HUES6 (cell line): ENCODE measurements around the gene PEX14.

Experiments
- H3K27ac ChIP-seq: 2 replicates; pipeline ENCODE4 v1.7.0; 2013; ENCODE audit warnings: low read depth, mild to moderate bottlenecking, low read length, inconsistent platforms
- H3K27me3 ChIP-seq: 2 replicates; pipeline ENCODE4 v1.6.1; 2013; ENCODE audit warnings: low read length; ENCODE audit not compliant: control insufficient read depth, insufficient read depth
- H3K36me3 ChIP-seq: 2 replicates; pipeline ENCODE4 v1.6.1; 2013; ENCODE audit warnings: low read length; ENCODE audit not compliant: control insufficient read depth, insufficient read depth
- H3K4me1 ChIP-seq: 2 replicates; pipeline ENCODE4 v1.6.1; 2013; ENCODE audit warnings: low read length; ENCODE audit not compliant: control insufficient read depth, insufficient read depth
- H3K4me3 ChIP-seq: 2 replicates; pipeline ENCODE4 v1.5.1; 2013; ENCODE audit warnings: low read depth, low read length
- H3K9ac ChIP-seq: one replicate; pipeline ENCODE4 v1.6.1; 2013; ENCODE audit warnings: mild to moderate bottlenecking, low read length
- H3K9me3 ChIP-seq: 2 replicates; pipeline ENCODE4 v1.6.1; 2013; ENCODE audit warnings: low read depth, low read length; ENCODE audit not compliant: control insufficient read depth, insufficient read depth

Gene PEX14

GRCh38 chr1:10647414-10648170 is 172.8 kb downstream of the PEX14 start:
- Histone ChIP-seq H3K27me3 (peaks cover 38% of the 10 kb centered on the region; the same call in 1 of the 2 replicates), H3K9me3 (no peaks in the 10 kb centered on the region)

GRCh38 chr1:10648689-10649516 is 174.2 kb downstream of the PEX14 start:
- Histone ChIP-seq H3K4me3 (peak overlapping the region; percentile 49), H3K36me3 (no peaks in the 10 kb centered on the region; the same call in 1 of the 2 replicates), H3K9me3 (no peaks in the 10 kb centered on the region), H3K27ac (no peak overlapping the region), H3K27me3 (peaks cover 38% of the 10 kb centered on the region; the same call in 1 of the 2 replicates), H3K4me1 (peaks cover 19% of the 10 kb centered on the region), H3K9ac (no peak overlapping the region)

More at GRCh38 chr1:10647414-10648170, 172.8 kb downstream of the PEX14 start:
- no peak overlapping the region for H3K4me3 ChIP-seq
- H3K27ac ChIP-seq: no peak overlapping the region
- H3K9ac ChIP-seq: no peak overlapping the region
- H3K36me3 ChIP-seq: no peaks in the 10 kb centered on the region
- H3K4me1 ChIP-seq: peaks cover 19% of the 10 kb centered on the region

GRCh38 chr1:10649517-10650201 is 174.9 kb downstream of the PEX14 start:
- Histone ChIP-seq H3K9ac (no peak overlapping the region), H3K36me3 (no peaks in the 10 kb centered on the region; the same call in 1 of the 2 replicates), H3K27ac (no peak overlapping the region), H3K4me1 (peaks cover 19% of the 10 kb centered on the region), H3K9me3 (no peaks in the 10 kb centered on the region), H3K4me3 (peak overlapping the region; percentile 49), H3K27me3 (peaks cover 38% of the 10 kb centered on the region; the same call in 1 of the 2 replicates)

GRCh38 chr1:10650556-10651388 is 176.0 kb downstream of the PEX14 start:
- no peak overlapping the region for H3K27ac ChIP-seq
- H3K4me3 ChIP-seq: peak overlapping the region; percentile 34; the same call in 1 of the 2 replicates
- H3K4me1 ChIP-seq: peaks cover 19% of the 10 kb centered on the region
- H3K9ac ChIP-seq: no peak overlapping the region
- no peaks in the 10 kb centered on the region for H3K9me3 ChIP-seq
- peaks cover 38% of the 10 kb centered on the region; the same call in 1 of the 2 replicates for H3K27me3 ChIP-seq
- no peaks in the 10 kb centered on the region; the same call in 1 of the 2 replicates for H3K36me3 ChIP-seq

- Histone ChIP-seq H3K9me3 (no peaks in the 10 kb centered on the region), H3K4me1 (peaks cover 15% of the 10 kb centered on the region), H3K27me3 (peaks cover 38% of the 10 kb centered on the region; the same call in 1 of the 2 replicates), H3K9ac (no peak overlapping the region), H3K36me3 (no peaks in the 10 kb centered on the region; the same call in 1 of the 2 replicates), H3K4me3 (peak overlapping the region; percentile 17; the same call in 1 of the 2 replicates), H3K27ac (no peak overlapping the region)
Observed at GRCh38 chr1:10651389-10651766, 176.6 kb downstream of the PEX14 start.

- Histone ChIP-seq H3K36me3 (no peaks in the 10 kb centered on the region; the same call in 1 of the 2 replicates), H3K27ac (no peak overlapping the region), H3K27me3 (peaks cover 38% of the 10 kb centered on the region; the same call in 1 of the 2 replicates), H3K4me3 (peak overlapping the region; percentile 17; the same call in 1 of the 2 replicates), H3K9ac (no peak overlapping the region), H3K4me1 (peaks cover 15% of the 10 kb centered on the region), H3K9me3 (no peaks in the 10 kb centered on the region)
Observed at GRCh38 chr1:10651793-10652192, 177.0 kb downstream of the PEX14 start.

- Histone ChIP-seq H3K36me3 (no peaks in the 10 kb centered on the region; the same call in 1 of the 2 replicates), H3K27ac (no peak overlapping the region), H3K27me3 (peaks cover 38% of the 10 kb centered on the region; the same call in 1 of the 2 replicates), H3K9me3 (no peaks in the 10 kb centered on the region), H3K4me1 (peaks cover 15% of the 10 kb centered on the region), H3K4me3 (no peak overlapping the region), H3K9ac (no peak overlapping the region)
Observed at GRCh38 chr1:10652626-10653025, 177.9 kb downstream of the PEX14 start.

GRCh38 chr1:10653370-10654125 is 178.8 kb downstream of the PEX14 start:
- H3K36me3 ChIP-seq: no peaks in the 10 kb centered on the region; the same call in 1 of the 2 replicates
- H3K27me3 ChIP-seq: peaks cover 33% of the 10 kb centered on the region; the same call in 1 of the 2 replicates
- peaks cover 15% of the 10 kb centered on the region for H3K4me1 ChIP-seq
- H3K4me3 ChIP-seq: no peak overlapping the region
- no peaks in the 10 kb centered on the region for H3K9me3 ChIP-seq
- no peak overlapping the region for H3K27ac ChIP-seq
- H3K9ac ChIP-seq: no peak overlapping the region

GRCh38 chr1:10655002-10655401 is 180.3 kb downstream of the PEX14 start:
- no peak overlapping the region for H3K27ac ChIP-seq
- peaks cover 20% of the 10 kb centered on the region; the same call in 1 of the 2 replicates for H3K27me3 ChIP-seq
- peaks cover 8% of the 10 kb centered on the region; the same call in 1 of the 2 replicates for H3K4me1 ChIP-seq
- H3K36me3 ChIP-seq: no peaks in the 10 kb centered on the region; the same call in 1 of the 2 replicates
- H3K4me3 ChIP-seq: no peak overlapping the region
- H3K9ac ChIP-seq: no peak overlapping the region
- H3K9me3 ChIP-seq: no peaks in the 10 kb centered on the region
